Mucosa of gallbladder (tissue), 1 donor: ENCODE measurements around the gene ZNF683. TPM values are rescaled to one million over a fixed set of nuclear protein-coding genes. Genes with fewer than 3 reads are reported as not detected.
"Not testable (repeated sequence)": the region's sequence is repeated elsewhere in the genome, so short reads cannot be mapped to it uniquely, and the experiment has no call there.

Experiments used
- DNase-seq: peaks from one replicate; pipeline ENCODE4 v3.0.0-alpha.2; 2020; ENCODE audit warnings: low spot score
- total RNA-seq: library from RNA; stranded (reverse); gene quantifications from one replicate; pipeline ENCODE4 v1.2.1, GENCODE V29; 2021
- donor health status: DM: no; HTN: no; CAD: no.

The ZNF683 gene
- total RNA-seq: 2.9 TPM

GRCh38 chr1:26372611-26373010 lies at the start of gene ZNF683:
ZNF683 (minus strand) TSS chr1:26372750; CDS start chr1:26368571, 4,179 bp downstream.
- DNase-seq: not testable (repeated sequence)

DNA sequence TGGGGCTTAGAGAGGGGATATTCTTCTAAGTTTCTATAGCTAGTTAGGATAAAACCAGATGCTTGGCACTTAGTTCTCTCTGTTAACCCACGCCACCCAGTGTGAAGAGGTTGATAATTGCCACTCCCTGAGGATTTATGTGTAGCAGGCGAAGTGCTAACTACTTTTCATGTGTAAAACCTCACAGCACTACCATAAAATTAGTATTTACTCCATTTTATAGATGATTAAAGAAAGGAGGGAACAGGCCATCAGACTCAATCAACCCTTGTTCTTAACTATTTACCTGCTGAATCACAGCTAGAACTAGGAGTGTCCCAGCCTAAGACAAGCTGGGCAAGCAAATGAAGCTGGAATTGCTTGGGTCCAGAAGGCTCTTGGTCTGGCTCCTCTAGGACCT lies 46.9 kb upstream of the ZNF683 start:
- no peak for DNase-seq

DNA sequence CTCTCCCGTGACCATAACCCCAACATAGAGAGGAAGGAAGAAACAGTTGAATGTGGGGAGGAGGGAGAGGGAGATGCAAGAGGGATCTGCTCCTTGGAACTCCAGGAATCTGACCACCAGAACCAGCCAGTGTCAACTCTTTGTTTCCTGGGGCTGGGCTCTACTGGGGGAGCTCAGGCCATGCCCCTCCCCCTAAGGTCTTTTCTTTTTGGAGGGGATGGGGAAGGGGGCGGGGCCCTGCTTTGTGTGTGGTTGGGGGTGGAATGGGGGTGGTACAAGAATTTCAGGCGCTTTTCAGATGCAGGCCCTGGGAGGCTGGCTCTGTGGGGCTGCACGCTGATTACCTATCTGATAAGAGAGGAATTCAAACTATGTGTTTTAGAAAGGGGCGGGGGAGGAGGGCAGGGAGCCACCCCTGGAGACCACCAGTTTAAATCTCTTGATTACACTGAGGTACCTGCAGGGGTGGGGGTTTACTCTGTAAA lies 46.4 kb upstream of the ZNF683 start:
- DNase-seq: no peak

DNA sequence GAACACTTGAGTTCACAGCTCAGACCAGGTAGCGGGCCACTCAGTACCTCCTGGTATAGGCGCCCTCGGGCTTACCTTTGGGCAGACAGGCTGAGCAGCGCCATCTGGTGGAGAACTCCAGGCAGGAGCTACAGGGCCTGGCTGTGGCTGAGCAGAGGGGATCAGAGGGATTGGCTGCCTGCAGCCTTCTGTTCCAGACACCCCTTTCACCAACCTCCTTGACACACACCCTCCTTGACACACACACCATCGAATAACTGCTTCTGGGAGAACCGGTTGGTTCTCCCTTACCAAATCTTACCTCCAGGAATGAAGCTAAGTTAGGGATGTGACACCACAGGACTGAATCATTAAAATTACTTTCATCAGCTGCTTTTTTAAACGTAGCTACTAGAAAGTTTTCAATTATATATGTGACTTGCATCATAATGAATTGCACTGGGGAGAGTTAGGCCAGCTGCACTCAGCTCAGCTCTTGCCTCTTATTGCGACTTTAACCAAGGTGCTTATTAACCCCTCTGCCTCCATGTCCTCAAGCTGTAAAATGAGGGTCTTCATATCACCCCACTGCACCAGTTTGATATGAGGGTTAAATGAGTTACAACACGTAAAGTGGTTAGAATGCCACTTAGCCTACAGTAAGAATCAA lies 44.7 kb upstream of the ZNF683 start:
- peak; percentile 67 for DNase-seq

GRCh38 chr1:26413031-26413430 lies 40.5 kb upstream of the ZNF683 start:
- DNase-seq: no peak

- no peak for DNase-seq
Measured at GRCh38 chr1:26412180-26412840, 39.8 kb upstream of the ZNF683 start.

GRCh38 chr1:26411624-26412074 lies 39.1 kb upstream of the ZNF683 start:
- DNase-seq: no peak

- DNase-seq: no peak
Measured at GRCh38 chr1:26410706-26411623, 38.4 kb upstream of the ZNF683 start, which contains the start of gene LIN28A. LIN28A (plus strand) TSS chr1:26410817; CDS start chr1:26410892, 75 bp downstream.

- DNase-seq: no peak
Measured at GRCh38 chr1:26409191-26409807, 36.7 kb upstream of the ZNF683 start.

- peak; percentile 84 for DNase-seq
Measured at GRCh38 chr1:26408604-26409003, 36.1 kb upstream of the ZNF683 start.

DNA sequence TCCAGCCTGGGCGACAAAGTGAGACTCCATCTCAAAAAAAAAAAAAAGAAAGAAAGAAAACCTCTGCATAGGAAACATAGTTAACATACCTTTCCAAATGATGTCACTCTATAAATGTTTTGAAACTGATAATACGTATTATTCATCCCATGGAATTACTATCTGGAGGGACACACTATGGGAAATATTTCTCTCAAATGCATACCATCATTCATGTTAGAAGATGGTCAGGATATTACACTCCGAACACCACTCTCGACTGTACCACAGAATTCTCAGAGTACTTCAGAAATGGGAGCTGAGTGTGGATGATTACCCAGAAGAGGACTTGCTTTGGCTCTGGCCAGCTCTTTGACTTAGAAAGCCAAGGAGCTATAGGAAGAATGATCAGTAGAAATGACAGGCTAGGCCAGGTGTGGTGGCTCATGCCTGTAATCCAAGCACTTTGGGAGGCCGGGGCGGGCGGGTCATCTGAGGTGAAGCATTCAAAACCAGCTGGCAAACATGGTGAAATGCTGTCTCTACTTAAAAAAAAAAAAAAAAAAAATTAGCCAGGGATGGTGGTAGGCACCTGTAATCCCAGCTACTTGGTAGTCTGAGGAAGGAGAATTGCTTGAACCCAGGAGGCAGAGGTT lies 32.8 kb upstream of the ZNF683 start:
- DNase-seq: no peak

- DNase-seq: no peak
Measured at GRCh38 chr1:26404641-26405040, 32.1 kb upstream of the ZNF683 start.

DNA sequence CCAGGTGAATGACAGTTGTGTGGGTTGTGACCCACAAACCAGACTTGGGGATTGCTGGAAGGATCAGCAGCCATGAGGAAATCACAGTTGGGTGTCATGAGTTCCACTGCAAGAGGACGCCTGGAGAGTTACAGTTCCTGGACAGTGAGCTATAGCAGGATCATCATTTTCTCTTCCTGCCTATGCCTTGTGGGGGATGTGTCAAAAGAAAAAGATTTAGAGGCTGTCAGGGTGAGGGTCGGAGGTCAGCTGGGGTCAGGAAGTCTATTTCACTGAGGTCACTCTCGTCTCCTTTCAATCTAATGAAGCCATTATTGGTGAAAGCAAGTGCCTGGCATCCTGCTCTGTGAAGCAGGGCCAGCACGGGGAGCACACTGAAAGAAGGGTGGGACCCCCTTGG lies 31.1 kb upstream of the ZNF683 start:
- no peak for DNase-seq

DNA sequence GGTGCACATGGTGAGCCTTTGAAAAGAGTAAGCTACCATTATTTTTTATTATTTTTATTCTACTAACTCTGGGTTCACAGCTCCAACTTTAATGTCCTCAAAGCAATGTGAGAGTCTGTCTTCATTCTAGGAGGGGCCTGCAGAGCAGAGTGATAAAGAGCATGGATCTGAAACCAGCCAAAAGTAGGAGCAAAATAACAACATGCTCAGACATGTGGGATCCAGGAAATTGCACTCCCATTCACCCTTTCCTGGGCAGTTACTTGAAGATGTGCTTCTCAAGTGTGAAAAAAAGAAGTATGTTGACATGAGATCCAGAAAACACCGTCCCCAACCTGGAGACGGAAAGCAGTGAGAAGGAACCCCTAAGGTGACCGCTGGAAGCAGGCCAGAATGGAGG lies 29.3 kb upstream of the ZNF683 start:
- no peak for DNase-seq

DNA sequence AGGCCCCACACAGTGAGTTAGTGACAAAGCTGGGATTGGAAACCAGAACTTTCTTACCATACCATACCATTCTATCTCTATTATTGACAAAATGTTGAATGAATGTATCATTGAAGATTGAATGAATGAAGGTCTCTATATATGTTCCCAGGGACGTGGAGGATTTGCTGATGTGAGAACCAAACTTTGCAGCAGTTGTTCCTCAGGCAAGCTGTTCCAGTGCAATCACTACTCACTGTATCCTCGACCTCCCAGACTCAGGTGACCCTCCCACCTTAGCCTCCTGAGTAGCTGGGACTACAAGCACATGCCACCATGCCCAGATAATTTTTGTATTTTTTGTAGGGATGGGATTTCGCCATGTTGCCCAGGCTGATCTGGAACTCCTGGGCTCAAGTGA lies 26.5 kb upstream of the ZNF683 start:
- DNase-seq: no peak

DNA sequence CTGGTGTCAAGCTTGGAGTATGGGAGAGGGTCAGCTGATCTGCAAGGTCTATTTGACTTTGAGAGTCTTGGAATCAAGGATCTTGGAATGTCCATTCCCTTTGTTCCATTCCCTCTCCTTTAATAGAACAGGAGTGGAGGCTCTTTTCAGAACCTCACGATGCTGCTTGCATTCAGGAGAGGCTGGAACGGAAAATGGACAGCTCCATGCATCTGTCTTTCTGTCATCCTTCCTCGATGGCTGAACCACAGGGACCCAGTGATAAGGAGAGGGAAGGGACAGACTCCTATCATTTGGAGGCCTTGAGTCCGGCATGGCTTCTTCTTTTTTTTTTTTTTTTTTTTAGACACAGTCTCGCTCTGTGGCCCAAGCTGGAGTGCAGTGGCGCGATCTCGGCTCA lies 23.2 kb upstream of the ZNF683 start:
- DNase-seq: no peak

DNA sequence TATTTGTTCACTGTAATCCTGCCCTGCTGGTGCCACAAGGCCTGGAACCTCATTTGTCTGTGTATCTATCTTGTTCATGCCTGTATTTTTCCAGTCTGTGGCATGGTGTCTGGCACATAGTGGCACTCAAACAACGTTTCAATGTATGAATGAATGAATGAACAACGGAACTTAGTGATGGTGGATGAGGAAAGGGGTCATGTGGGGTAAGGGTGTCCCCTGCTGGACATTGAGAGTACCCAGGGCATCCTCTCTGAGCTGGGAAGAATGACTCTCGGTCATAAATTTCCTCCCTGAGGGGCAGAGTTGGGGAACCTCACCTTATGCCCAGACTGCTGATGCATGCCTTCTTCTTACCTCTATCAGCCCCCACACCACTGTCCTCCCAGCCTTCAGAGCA lies 18.9 kb upstream of the ZNF683 start:
- DNase-seq: no peak

DNA sequence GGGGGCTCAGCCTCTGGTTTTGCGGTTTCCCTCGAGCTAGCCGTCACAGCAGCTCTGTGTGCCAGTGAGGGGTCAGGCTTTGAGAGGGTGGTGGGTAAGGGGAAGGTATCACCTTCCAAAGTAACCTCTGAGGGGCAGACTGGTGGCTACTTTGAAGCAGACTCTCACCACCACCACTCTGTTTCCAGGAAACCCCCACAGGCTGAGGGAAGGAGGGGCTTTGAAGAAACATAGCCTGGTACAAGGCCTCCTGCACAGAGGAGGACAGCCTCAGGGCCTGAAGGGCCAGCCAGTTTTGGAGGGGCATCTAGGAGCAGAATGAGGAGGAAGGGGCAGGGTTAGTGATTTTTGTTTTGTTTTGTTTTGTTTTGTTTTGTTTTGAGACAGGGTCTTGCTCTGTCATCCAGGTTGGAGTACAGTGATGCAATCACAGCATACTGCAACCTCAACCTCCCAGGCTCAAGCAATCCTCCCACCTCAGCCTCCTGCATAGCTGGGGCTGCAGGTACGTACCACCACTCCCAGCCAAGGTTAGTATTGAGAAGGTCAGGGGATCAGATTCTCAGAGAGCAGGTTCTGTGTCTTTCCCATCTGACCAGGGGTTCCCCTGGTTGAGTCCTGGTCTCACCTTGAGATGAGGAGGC lies 17.2 kb upstream of the ZNF683 start:
- DNase-seq: no peak

DNA sequence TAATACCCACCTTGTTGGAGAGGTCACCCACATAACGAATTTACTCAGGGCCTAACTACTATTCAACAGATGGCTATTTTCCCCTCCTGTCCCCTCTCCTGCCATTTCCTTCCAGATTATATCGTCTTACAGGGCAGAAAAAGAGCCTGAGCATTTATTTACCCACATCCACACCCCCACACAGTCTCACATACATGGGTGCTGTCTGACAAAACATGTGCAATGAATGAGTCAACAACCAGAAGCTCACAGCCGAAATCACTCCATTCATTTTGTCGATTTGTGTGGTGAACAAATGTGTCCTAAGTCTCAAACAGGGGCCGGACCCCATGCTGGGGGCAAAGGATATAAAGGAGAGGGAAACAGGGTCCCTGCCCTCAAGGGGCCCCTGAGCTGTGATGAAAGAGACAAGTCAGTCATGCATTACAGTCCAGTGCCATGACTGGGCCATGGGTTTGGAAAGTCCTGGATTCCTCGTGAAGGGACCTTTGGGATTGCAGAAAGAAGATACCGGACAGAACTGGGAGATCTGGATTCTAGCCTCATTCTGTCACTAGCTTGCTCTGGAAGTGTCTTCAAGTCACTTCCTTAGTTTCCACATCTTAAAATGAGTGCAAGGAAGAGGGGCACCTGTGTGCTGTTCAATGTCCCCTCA lies 16.4 kb upstream of the ZNF683 start:
- no peak for DNase-seq

DNA sequence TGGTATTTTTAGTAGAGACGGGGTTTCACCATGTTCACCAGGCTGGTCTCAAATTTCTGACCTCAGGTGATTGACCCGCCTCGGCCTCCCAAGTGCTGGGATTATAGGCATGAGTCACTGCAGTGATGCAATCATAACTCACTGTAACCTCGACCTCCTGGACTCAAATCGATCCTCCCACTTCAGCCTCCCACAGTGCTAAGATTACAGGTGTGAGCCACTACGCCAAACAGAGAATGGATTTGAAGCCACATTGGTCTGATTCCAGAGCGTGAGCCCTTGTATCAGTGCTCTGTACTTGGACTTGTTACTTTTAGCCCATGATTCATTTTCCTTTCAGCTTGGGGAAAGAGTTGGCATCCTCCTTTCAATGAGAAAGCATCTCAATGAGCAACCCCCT lies 14.9 kb upstream of the ZNF683 start:
- no peak for DNase-seq
